ENCODE measurements around the gene NLRP12. TPM values are rescaled to one million over a fixed set of nuclear protein-coding genes. Genes with fewer than 3 reads are reported as not detected.

The NLRP12 gene
- total and polyA plus RNA-seq, 2 of the 4 experiments (the other 2 are of a cell fraction) = not detected

- Histone ChIP-seq H4K8ac (ENCODE audit: low read depth in 2 of 2, low read length in 2 of 2) (no peak overlapping the region), H2AFZ (replicated peaks; ENCODE audit: low read length, poor library complexity) (peak overlapping the region; percentile 58), H3K9ac (ENCODE audit: low read depth, low read length) (no peak overlapping the region), H3K23ac (ENCODE audit: low read depth, low read length) (no peak overlapping the region), H2BK120ac (ENCODE audit: low read depth, low read length) (no peak overlapping the region), H2AK9ac (replicated peaks; ENCODE audit: low read depth, low read length, poor library complexity) (no peak overlapping the region), H2AK5ac (ENCODE audit: low read depth, low read length) (no peak overlapping the region), H4K20me1 (ENCODE audit: insufficient read depth, low read length) (no peaks in the 10 kb centered on the region), H3K4me2 (ENCODE audit: low read depth, low read length) (no peak overlapping the region), H3K27ac (ENCODE audit: insufficient read depth, low read length) (no peak overlapping the region), H4K5ac (ENCODE audit: low read depth, low read length) (no peak overlapping the region), H3K36me3 (ENCODE audit: control insufficient read depth, insufficient read depth, low read length) (no peaks in the 10 kb centered on the region), H3K18ac (ENCODE audit: low read depth, low read length) (no peak overlapping the region), H2BK20ac (ENCODE audit: low read depth, low read length) (no peak overlapping the region), H3K56ac (ENCODE audit: extremely low read depth, insufficient read depth, low read length) (no peak overlapping the region), H3K79me1 (ENCODE audit: low read depth in 1 of 2, low read length in 2 of 2) (no peaks in the 10 kb centered on the region), H3K9me1 (ENCODE audit: insufficient read depth, low read length) (no peaks in the 10 kb centered on the region), H2BK15ac (ENCODE audit: low read depth, low read length) (no peak overlapping the region), H3K27me3 (ENCODE audit: control insufficient read depth, insufficient read depth, low read length) (no peaks in the 10 kb centered on the region), H3K9me3 (ENCODE audit: control insufficient read depth, insufficient read depth, low read length) (no peaks in the 10 kb centered on the region), H3K4ac (ENCODE audit: low read depth, low read length) (no peak overlapping the region), H3K14ac (replicated peaks; ENCODE audit: low read depth, low read length) (no peak overlapping the region), H3K4me3 (ENCODE audit: insufficient read depth, low read depth, low read length) (no peak overlapping the region), H3K4me1 (ENCODE audit: control insufficient read depth, insufficient read depth, low read length) (no peaks in the 10 kb centered on the region), H2BK5ac (ENCODE audit: low read depth, low read length, poor library complexity, severe bottlenecking) (no peak overlapping the region), H4K91ac (ENCODE audit: insufficient read depth, low read depth, low read length) (no peak overlapping the region)
- in situ Hi-C loops (cut with MboI; ENCODE audit: low sequenced_read_pairs) (loop anchor here (5.0 kb wide), 1 partner anchor 223 kb away; no protein-coding TSS in a partner anchor), intact Hi-C loops (cut with micrococcal nuclease) (loop anchor here (5.0 kb wide), 1 partner anchor 288 kb away; no protein-coding TSS in a partner anchor), dilution Hi-C loops (cut with HindIII; ENCODE audit: low sequenced_read_pairs, unreplicated experiment) (no loop called here)
- 74% methylated on average over 12 of the region's 28 CpGs; no CpG with 5 or more reads in 1 of the 2 experiments for WGBS, 2 experiments (ENCODE audit: extremely low coverage in 2 of 2, insufficient read length in 1 of 2)
- DNase-seq (no peak), ATAC-seq (ENCODE audit: low read depth) (no peak)
- no TSS peak for BruUV-seq (replicated peaks)
- TF ChIP-seq CTCF (conservative IDR thresholded peaks at IDR 0.05; ENCODE audit: low read depth, low read length) (no peak), USF2 (IDR thresholded peaks at IDR 0.05; ENCODE audit: low read depth, low read length) (no peak), POLR2A (IDR thresholded peaks at IDR 0.05; ENCODE audit: low read depth, low read length) (no peak), RFX5 (IDR thresholded peaks at IDR 0.05; ENCODE audit: low read depth, low read length) (no peak), RCOR1 (IDR thresholded peaks at IDR 0.05; ENCODE audit: insufficient replicate concordance, low read length) (no peak), RAD21 (IDR thresholded peaks at IDR 0.05; ENCODE audit: low read length) (no peak), ELK1 (IDR thresholded peaks at IDR 0.05; ENCODE audit: borderline replicate concordance, low read depth, low read length) (no peak), MXI1 (IDR thresholded peaks at IDR 0.05; ENCODE audit: borderline replicate concordance, low read depth, low read length) (no peak), CEBPB (IDR thresholded peaks at IDR 0.05; ENCODE audit: low read depth, low read length) (no peak), SMC3 (IDR thresholded peaks at IDR 0.05; ENCODE audit: low read depth, low read length) (no peak), CHD1 (IDR thresholded peaks at IDR 0.05; ENCODE audit: low read depth, low read length) (no peak)
- ChIA-PET CTCF (interaction anchor here (0.9 to 2.7 kb wide), 6 partner anchors 11 to 222 kb away, joined by 3 to 13 read pairs (median 6); partner anchors contain the start of gene MYADM), POLR2A (ENCODE audit: unreplicated experiment) (no interaction called here)
Measured at GRCh38 chr19:53809518-53810186, 14.5 kb downstream of the NLRP12 start.

Measured in IMR-90 (cell line).